HG02840 (cell line): ENCODE data around the gene CNDP2.

Experiments
- ATAC-seq: cut with Tn5 transposase; IDR thresholded peaks from one replicate; pipeline ENCODE4 v1.9.1; 2021; ENCODE audit warnings: mild to moderate bottlenecking, moderate library complexity, moderate number of reproducible peaks; ENCODE audit not compliant: unreplicated experiment, low FRiP score

The CNDP2 gene

GRCh38 chr18:74530584-74530862, 34.4 kb downstream of the CNDP2 start:
- no peak for ATAC-seq

GRCh38 chr18:74531043-74531442, 34.9 kb downstream of the CNDP2 start:
- no peak for ATAC-seq

- ATAC-seq = no peak
Observed at GRCh38 chr18:74532511-74533025, 36.4 kb downstream of the CNDP2 start.

GRCh38 chr18:74533666-74534065, 37.5 kb downstream of the CNDP2 start:
- no peak for ATAC-seq

GRCh38 chr18:74534150-74534969, 38.2 kb downstream of the CNDP2 start, which contains the start of gene CNDP1:
Gene CNDP1 (plus strand): TSS chr18:74534500. CDS start chr18:74534668, 168 bp downstream.
- ATAC-seq = no peak

- no peak for ATAC-seq
Observed at GRCh38 chr18:74534981-74535649, 39.0 kb downstream of the CNDP2 start.

- no peak for ATAC-seq
Observed at GRCh38 chr18:74539289-74539688, 43.1 kb downstream of the CNDP2 start.

- no peak for ATAC-seq
Observed at GRCh38 chr18:74540652-74541421, 44.7 kb downstream of the CNDP2 start.

- ATAC-seq = no peak
Observed at GRCh38 chr18:74541703-74542555, 45.8 kb downstream of the CNDP2 start.

- no peak for ATAC-seq
Observed at GRCh38 chr18:74544898-74545297, 48.7 kb downstream of the CNDP2 start.

- no peak for ATAC-seq
Observed at GRCh38 chr18:74546007-74546406, 49.8 kb downstream of the CNDP2 start.

GRCh38 chr18:74546751-74547530, 50.8 kb downstream of the CNDP2 start:
- no peak for ATAC-seq

GRCh38 chr18:74547860-74548259, 51.7 kb downstream of the CNDP2 start:
- ATAC-seq = no peak

- ATAC-seq = no peak
Observed at GRCh38 chr18:74549591-74550104, 53.5 kb downstream of the CNDP2 start.

- no peak for ATAC-seq
Observed at GRCh38 chr18:74550886-74551285, 54.7 kb downstream of the CNDP2 start.

GRCh38 chr18:74551452-74551851, 55.3 kb downstream of the CNDP2 start:
- no peak for ATAC-seq

- ATAC-seq = peak; percentile 91
Observed at GRCh38 chr18:74551936-74552555, 55.9 kb downstream of the CNDP2 start.

GRCh38 chr18:74556126-74556525, 60.0 kb downstream of the CNDP2 start:
- no peak for ATAC-seq

- ATAC-seq = no peak
Observed at GRCh38 chr18:74558096-74558495, 61.9 kb downstream of the CNDP2 start.
